Transverse colon (tissue), 4 donors: ENCODE measurements around the gene GPC6. TPM values are rescaled to one million over a fixed set of nuclear protein-coding genes. Genes with fewer than 3 reads are reported as not detected.

Source experiments
- DNase-seq: peaks from one replicate; pipeline ENCODE4 v3.0.0-alpha.2; 2019
- H3K27ac ChIP-seq, 4 donors: fragments of 200-600 bp; sonication (generic); 2 replicates each; pipeline ENCODE4 v1.5.1; 2016 to 2018; ENCODE audit warnings: inconsistent platforms in 4 of 4
- H3K27me3 ChIP-seq: fragments of 200-600 bp; sonication (generic); 2 replicates; pipeline ENCODE4 v1.5.1; 2017; ENCODE audit warnings: inconsistent platforms
- H3K36me3 ChIP-seq, 4 donors: fragments of 200-600 bp; sonication (generic); 2 replicates each; pipeline ENCODE4 v1.5.1; 2017 to 2019; ENCODE audit warnings: inconsistent platforms in 4 of 4
- H3K4me1 ChIP-seq, 4 donors: fragments of 200-600 bp; sonication (generic); 2 replicates each; pipeline ENCODE4 v1.5.1; 2017 to 2020; ENCODE audit warnings: inconsistent platforms in 4 of 4
- H3K4me3 ChIP-seq, 4 donors: fragments of 200-600 bp; sonication (generic); 1 replicate in 1 of 4; 2 replicates in 3 of 4; pipeline versions ENCODE4 v1.5.1 to v1.6.1; 2017 to 2019; ENCODE audit warnings: inconsistent platforms in 4 of 4
- H3K9me3 ChIP-seq, 2 donors: fragments of 200-600 bp; sonication (generic); 2 replicates each; pipeline ENCODE4 v1.5.1; 2017 to 2019; ENCODE audit warnings: inconsistent platforms in 2 of 2
- CTCF ChIP-seq, 5 experiments: fragments of 200-600 bp in 3 of 5; fragments of 450-650 bp in 2 of 5; sonication (generic) in 3 of 5; IDR thresholded peaks; 1 replicate in 2 of 5; 2 replicates in 3 of 5; pipeline ENCODE4 v1.5.1; 2016 to 2017; ENCODE audit warnings: antibody characterized with exemption in 5 of 5, inconsistent platforms in 3 of 5, mild to moderate bottlenecking in 2 of 5, moderate library complexity in 1 of 5
- EP300 ChIP-seq: sonication (generic); formaldehyde crosslinking; IDR thresholded peaks from one replicate; pipeline ENCODE4 v1.6.1; 2017; ENCODE audit warnings: antibody characterized with exemption, low read depth
- POLR2A ChIP-seq: fragments of 450-650 bp; IDR thresholded peaks from one replicate; pipeline ENCODE4 v1.6.1; 2016; ENCODE audit warnings: antibody characterized with exemption, mild to moderate bottlenecking, moderate library complexity
- POLR2AphosphoS5 ChIP-seq, 3 donors: sonication (generic); formaldehyde crosslinking; IDR thresholded peaks; one replicate each; pipeline ENCODE4 v1.6.1; 2016; ENCODE audit warnings: antibody characterized with exemption in 3 of 3
- WGBS, 2 donors: methylation state at CpG; one replicate each; pipeline ENCODE4 v1.1.5; 2018; ENCODE audit warnings: low coverage in 1 of 2; 5-methylcytosine and 5-hydroxymethylcytosine counted together
- in situ Hi-C, 4 donors: fragments of 200-750 bp; cut with MboI; loops; one replicate each; pipeline versions ENCODE4 v1.15.0 to v1.15.1; 2017; ENCODE audit warnings: low sequenced_read_pairs in 3 of 4, low pct_ligation_motif_present in 1 of 4, low pct_unique_long_range_greater_than_20kb in 1 of 4
- intact Hi-C: fragments of 100-400 bp; cut with DNase I; formaldehyde crosslinking; loops from one replicate; pipeline ENCODE4 v1.15.1; 2023; ENCODE audit warnings: low total_unique reads
- total RNA-seq, 4 donors: library from RNA; depleted of rRNA; stranded (reverse); fragments of >200 nt; gene quantifications; one replicate each; pipeline ENCODE4 v1.1.0, GENCODE V29; 2016

GPC6 gene
- total RNA-seq, 4 donors from 2014 or later = 0.75 to 5.7 (median 4.0) TPM

GRCh38 chr13:93409001-93409400 lies 182.4 kb downstream of the GPC6 start:
- in situ Hi-C loops (no loop called here), intact Hi-C loops (no loop called here)
- TF ChIP-seq EP300 (no peak), CTCF (IDR thresholded peaks at IDR 0.05) (no peak), POLR2AphosphoS5 (IDR thresholded peaks at IDR 0.05) (no peak), POLR2A (no peak)
- Histone ChIP-seq H3K27ac (no peak overlapping the region), H3K4me1 (no peaks in the 10 kb centered on the region), H3K36me3 (no peaks in the 10 kb centered on the region), H3K9me3 (no peaks in the 10 kb centered on the region), H3K27me3 (no peaks in the 10 kb centered on the region), H3K4me3 (no peak overlapping the region)
- WGBS, 2 donors = 89 to 90% methylated on average over 3 of the region's 3 CpGs
- no peak for DNase-seq

DNA sequence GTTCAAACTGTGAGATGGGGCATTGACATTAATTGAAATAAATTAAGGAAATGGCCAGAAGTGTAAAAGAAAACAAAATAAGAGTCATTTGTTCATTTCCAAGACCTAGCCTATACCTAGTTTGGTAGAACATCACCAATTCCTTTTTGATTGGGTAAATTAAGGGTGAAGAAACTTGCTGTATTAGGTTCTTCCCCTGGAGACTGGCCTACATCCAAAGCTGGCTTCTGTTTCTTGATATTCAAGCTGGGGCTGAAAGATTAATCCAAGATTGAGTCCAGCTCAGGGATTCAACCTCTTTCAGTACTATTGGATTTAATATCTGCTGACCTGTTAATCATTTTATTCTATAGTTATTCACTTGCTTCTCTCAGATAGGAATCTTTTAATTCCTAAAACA lies 183.2 kb downstream of the GPC6 start:
- Histone ChIP-seq H3K4me3 (no peak overlapping the region), H3K27ac (no peak overlapping the region), H3K9me3 (no peaks in the 10 kb centered on the region), H3K27me3 (no peaks in the 10 kb centered on the region), H3K4me1 (no peaks in the 10 kb centered on the region), H3K36me3 (no peaks in the 10 kb centered on the region)
- intact Hi-C loops (no loop called here), in situ Hi-C loops (no loop called here)
- DNase-seq = no peak
- TF ChIP-seq POLR2A (no peak), POLR2AphosphoS5 (IDR thresholded peaks at IDR 0.05) (no peak), CTCF (IDR thresholded peaks at IDR 0.05) (no peak)

DNA sequence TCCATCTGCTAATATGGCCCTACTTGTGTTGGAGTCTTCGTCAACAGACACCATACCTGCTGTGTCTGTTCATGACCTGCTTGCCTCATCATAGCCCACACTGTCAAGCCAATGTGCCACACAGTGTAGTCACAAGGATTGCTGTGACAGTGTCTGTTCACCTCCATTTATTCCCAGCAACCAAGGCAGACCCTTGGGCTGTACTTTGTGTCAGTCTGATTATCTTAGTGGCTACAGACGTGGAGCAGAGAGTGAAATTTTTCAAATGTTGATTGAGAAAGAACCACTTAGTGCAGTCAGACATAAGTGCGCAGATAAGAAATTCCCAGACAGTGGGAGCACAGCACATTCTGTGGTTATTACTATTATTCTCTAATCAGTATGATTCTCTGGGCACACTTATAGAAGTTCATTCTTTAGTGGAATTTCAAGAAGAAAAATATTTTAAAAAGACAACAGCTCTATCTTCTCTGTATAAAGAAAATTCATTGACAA lies 184.6 kb downstream of the GPC6 start:
- TF ChIP-seq EP300 = no peak
- no peak for TF ChIP-seq POLR2A
- TF ChIP-seq CTCF (IDR thresholded peaks at IDR 0.05) = no peak
- H3K27ac ChIP-seq = no peak overlapping the region
- no peaks in the 10 kb centered on the region for H3K4me1 ChIP-seq
- H3K4me3 ChIP-seq = no peak overlapping the region
- DNase-seq = no peak
- WGBS, 2 donors = 86 to 100% methylated on average over 1 to 3 of the region's 3 CpGs
- no peaks in the 10 kb centered on the region for H3K9me3 ChIP-seq
- intact Hi-C loops (no loop called here), in situ Hi-C loops (no loop called here)
- H3K27me3 ChIP-seq = no peaks in the 10 kb centered on the region
- no peaks in the 10 kb centered on the region for H3K36me3 ChIP-seq

DNA sequence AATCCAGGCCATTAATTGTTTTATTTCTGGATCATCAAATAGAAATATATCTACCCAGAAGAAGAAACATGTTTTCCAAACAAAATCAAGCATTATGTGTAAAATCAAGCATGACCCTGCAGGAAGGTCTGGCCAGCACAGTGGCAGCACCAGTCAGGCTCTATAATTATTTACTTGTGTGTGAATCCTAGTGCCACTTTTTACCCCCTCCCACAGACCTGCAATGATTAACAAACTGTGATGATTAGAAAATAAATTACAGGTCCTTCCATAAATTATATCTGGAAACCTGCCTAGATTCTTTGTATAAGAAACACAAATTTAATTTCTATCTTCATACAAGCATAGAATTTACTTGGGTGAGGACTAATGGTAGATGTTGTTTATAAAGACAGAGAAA lies 186.1 kb downstream of the GPC6 start:
- intact Hi-C loops (no loop called here), in situ Hi-C loops (no loop called here)
- no peaks in the 10 kb centered on the region for H3K27me3 ChIP-seq
- TF ChIP-seq CTCF (IDR thresholded peaks at IDR 0.05) = no peak
- no peak for TF ChIP-seq EP300
- TF ChIP-seq POLR2A = no peak
- no peak for TF ChIP-seq POLR2AphosphoS5 (IDR thresholded peaks at IDR 0.05)
- H3K4me1 ChIP-seq = no peaks in the 10 kb centered on the region
- H3K36me3 ChIP-seq = no peaks in the 10 kb centered on the region
- no peaks in the 10 kb centered on the region for H3K9me3 ChIP-seq
- DNase-seq = no peak
- no peak overlapping the region for H3K27ac ChIP-seq
- H3K4me3 ChIP-seq = no peak overlapping the region
